ENCODE measurements around the gene SYNC.
"Not testable (repeated sequence)": the region's sequence is repeated elsewhere in the genome, so short reads cannot be mapped to it uniquely, and the experiment has no call there.

Gene SYNC

GRCh38 chr1:32693455-32694174 is 9.0 kb downstream of the SYNC start:
- no peak for DNase-seq

DNA sequence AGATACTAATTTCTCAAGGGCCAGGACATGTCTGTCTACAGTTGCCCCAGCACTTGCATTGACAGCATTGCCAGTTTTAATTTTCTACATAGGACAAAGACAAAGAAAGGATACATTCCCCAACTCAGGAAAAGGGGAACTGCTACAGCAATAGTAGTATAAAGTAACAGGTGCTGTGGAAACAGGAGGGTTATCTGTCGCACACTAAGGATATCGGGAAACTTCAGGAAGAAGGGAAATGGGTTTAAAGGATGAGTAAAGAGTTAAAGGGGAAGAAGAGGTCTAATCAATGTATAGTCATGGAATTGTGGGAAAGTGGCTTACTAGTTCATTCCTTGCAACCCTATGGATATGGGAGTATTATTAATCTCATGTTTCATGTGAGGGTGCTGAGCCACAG is 16.2 kb downstream of the SYNC start:
- DNase-seq, result no peak

GRCh38 chr1:32685498-32685897 is 17.1 kb downstream of the SYNC start:
- no peak for DNase-seq

DNA sequence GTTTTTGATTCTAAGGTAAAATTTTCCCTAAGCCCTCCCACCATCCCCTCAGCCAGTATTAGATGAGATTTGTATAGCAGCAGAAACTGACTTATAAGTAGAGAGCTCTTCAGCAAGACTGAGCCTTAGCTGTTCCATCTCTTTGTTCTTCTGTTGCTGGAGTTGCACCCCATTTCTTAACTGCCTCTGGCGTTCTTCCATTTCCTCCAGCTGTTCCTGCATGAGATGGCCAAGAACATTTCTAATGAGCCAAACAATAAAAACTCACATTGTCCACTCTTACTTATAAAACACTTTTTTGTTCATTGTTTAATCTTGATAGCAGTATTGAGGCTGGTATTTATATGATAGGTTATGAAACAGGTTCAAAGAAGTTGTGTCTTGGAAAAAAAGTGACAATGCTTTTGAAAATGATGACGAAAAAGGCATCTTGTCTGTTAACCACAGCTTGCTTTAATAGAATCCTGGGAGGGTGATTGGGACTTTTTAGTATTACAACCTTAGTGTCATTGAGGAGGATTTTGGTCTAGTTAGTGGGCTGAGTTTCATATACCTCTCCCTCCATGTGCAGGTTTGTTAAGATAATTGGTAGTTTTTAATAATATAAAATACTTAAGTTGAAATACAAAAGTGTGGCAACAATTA is 18.3 kb downstream of the SYNC start:
- no peak for DNase-seq

- DNase-seq, result no peak
Observed at GRCh38 chr1:32683397-32683796, 19.2 kb downstream of the SYNC start.

DNA sequence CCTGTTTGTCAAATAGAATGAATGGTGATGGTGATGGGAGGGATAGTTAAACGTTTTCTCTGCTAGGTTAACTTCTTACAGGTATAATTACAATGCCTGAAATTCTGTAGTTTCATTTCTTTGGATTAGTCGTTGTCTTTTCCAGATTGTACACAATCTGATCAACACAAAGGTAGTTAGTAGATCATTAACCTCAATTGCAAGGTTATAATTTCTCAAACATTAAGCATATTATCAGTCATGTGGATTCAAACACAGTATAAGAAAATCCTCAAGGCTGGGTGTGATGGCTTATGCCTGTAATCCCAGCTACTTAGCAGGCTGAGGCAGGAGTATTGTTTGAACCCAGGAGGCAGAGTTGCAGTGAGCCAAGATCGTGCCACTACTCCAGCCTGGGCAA is 20.6 kb downstream of the SYNC start:
- no peak for DNase-seq

GRCh38 chr1:32681509-32681908 is 21.1 kb downstream of the SYNC start:
- DNase-seq, result no peak

GRCh38 chr1:32680642-32681041 is 21.9 kb downstream of the SYNC start:
- no peak for DNase-seq

- DNase-seq, result not testable (repeated sequence)
Observed at GRCh38 chr1:32679993-32680392, 22.6 kb downstream of the SYNC start.

DNA sequence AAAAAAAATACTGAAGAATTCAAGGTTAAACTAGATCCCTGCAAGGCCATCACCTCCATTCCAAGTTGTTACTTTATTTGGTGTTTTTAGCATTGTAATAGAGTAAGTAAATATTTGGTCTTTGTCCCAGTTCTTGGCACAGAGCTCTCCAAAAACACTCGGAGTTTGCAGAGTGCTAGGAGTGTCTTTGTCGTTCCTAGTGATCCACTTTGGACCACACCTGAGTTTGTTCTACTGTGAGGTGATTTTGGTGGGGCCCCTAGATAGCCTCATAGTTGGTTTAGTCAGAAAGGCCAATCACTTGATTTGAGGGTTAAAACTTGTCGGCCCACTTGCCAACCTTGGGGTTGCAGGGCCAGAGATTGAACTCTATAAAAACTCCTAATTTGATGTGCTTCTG is 25.6 kb downstream of the SYNC start:
- DNase-seq, result no peak

DNA sequence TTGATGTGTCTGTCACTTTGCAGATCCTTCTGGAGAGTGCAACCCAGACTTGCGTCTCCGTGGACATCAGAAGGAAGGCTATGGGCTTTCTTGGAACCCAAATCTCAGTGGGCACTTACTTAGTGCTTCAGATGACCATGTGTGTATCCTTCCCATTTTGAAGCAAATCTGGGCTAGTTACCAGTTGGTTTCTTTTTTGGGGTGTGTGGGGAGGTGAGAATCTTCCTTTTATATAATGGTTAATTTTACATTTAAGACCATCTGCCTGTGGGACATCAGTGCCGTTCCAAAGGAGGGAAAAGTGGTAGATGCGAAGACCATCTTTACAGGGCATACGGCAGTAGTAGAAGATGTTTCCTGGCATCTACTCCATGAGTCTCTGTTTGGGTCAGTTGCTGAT is 33.9 kb downstream of the SYNC start:
- not testable (repeated sequence) for DNase-seq

DNA sequence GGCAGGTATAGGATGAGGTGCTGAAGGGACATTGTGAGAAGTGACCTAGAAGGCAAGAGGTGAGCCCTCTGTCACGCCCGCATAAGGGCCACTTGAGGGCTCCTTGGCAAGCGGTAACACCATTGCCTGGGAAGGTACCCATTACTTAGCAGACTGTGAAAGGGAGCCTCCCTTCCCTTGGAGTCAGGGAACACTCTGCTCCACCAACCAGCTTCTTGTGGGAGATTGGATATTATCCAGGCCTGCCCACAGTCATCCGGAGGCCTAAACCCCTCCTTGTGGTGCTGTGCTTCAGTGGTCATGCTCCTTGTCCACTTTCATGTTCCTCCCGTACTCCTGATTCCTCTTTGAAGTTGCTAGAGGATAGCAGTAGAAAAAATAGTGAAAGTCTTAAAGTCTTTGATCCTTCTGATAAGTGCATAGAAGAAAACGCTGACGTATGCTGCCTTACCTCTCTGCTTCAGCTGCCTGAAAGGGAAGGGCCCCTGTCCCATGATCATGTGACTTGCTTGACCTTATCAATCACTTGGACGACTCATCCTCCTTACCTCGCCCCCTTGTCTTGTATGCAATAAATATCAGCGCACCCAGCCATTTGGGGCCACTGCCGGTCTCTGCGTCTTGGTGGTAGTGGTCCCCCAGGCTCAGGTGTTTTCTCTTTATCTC is 35.5 kb downstream of the SYNC start:
- no peak for DNase-seq

DNA sequence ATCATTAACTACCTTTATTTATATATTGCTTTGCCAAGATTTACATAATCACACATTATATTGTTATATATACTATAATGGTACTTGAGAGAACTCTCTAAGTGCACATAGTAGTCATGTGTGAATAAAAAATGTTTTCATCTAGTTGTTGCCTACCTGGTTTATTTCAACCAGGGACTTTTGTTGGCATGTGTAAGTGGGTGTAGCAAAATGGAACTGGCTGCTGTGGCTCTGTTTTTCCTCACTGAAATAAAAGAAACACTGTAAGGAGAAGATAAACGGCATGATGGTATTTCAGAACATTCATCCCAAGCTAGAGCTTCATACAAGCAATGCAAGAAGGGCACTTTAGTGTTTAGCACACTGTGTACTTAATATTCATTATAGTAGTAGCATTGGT is 36.7 kb downstream of the SYNC start:
- DNase-seq, result no peak

DNA sequence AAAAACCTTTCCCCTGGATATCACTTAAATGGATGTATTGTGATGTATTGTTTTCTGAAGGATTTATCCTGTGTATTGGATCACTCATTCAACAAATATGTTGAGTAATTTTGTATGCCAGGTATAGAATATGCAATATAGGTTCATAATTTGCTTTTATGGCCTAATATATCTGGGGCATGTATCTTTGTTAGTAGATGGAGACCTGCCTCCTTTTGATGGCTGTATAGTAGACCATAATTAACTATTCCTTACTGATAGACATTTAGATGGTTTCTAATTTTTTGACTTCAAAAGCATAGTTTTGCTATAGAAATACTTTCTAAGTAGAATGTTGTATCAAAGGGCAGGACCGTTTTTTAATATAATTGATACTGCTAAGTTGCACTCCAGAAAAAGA is 43.0 kb downstream of the SYNC start:
- no peak for DNase-seq

GRCh38 chr1:32652244-32652962 is 50.2 kb downstream of the SYNC start:
- DNase-seq, result no peak

DNA sequence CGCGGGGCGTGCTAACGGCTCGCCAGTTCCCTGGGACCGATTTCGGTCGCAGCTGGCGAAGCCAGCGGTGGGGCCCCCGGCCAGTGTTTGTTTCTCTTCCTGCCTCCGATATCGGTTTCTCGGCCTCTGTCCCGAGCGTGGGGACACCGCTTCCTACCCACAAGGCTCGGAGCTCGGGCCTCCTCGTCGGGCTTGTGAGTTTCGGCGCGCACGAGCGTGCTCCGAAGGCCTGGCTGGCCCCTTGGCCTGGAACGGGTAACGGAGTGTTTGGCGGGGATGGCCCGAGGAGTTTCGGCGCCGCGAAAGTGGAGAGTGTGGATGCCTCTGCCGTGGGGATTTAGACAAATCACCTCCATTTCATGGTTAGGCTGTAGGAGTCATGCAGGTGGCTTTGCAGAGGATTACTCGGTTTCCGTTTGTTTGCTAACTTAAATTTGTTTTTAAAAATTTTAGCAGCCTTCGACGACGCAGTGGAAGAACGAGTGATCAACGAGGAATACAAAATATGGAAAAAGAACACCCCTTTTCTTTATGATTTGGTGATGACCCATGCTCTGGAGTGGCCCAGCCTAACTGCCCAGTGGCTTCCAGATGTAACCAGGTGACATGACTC is 51.0 kb downstream of the SYNC start:
- DNase-seq, result no peak

- DNase-seq, result peak; percentile 97 to 99
Observed at GRCh38 chr1:32650752-32651460, 51.7 kb downstream of the SYNC start, which contains the start of gene RBBP4. Gene RBBP4, plus strand, starts transcription at chr1:32651208. Its CDS starts 99 bp downstream, at chr1:32651307.

DNA sequence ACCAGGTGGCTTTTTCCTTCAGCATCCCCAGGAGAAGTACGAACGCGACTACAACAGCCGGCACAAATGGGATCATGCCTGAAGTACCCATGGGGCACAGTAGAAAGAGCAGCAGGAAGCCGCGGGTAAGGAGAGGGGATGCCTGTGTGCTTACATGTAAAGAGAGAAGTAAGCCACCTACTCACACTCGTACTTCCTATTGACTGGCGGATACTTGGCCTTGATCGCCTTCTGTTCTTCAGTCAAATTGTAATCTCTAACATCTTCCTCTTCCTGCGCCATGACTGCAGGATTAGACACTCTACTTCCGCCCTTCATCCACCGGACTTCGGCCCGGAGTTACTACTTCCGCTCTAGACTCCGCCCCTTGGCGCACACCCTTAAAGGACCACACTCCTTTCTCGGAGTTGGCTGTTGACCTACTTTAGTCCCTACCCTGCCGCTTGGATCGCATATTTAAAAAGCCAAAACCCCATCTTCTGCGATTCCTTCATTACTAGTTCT is 52.3 kb downstream of the SYNC start, which contains the start of gene ZBTB8OS:
TSS of gene ZBTB8OS (minus strand) at position 303 of the 504 bp plus-strand sequence. CDS start at position 282, 21 bp downstream.
- DNase-seq, result peak; percentile 92 to 94

DNA sequence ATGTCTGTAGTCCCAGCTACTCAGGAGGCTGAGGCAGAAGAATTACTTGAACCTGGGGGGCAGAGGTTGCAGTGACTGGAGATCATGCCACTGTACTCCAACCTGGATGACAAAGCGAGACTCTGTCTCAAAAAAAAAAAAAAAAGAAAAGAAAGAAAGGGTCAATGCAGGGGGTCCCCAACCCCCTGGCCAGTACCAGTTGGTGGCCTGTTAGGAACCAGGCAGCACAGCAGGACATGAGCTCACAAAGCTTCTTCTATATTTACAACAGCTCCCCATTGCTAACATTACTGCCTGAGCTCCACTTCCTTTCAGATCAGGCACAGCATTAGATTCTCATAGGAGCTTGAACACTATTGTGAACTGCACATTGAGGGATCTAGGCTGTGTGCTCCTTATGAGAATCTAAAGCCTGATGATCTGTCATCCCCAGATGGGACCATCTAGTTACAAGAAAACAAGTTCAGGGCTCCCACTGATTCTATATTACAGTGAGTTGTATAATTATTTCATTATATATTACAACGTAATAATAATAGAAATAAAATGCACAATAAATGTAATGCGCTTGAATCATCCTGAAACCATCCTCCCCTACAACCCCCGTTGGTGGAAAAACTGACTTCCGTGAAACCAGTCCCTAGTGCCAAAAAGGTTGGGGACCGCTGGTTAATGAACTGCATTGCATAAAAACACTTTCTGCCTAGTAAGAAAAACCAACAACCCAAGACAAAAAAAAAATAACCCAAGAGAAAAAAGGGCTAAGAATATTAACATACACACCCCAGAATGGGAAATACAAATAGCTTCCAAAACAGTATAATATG is 55.0 kb downstream of the SYNC start:
- no peak for DNase-seq

GRCh38 chr1:32644426-32644825 is 58.1 kb downstream of the SYNC start:
- DNase-seq, result no peak

- DNase-seq, result not testable (repeated sequence)
Observed at GRCh38 chr1:32642292-32642827, 60.2 kb downstream of the SYNC start.

Measured in NCI-H446 (cell line).